SK-N-MC (cell line): ENCODE measurements around the gene DDX60.

Experiments
- EZH2 ChIP-seq: fragments of 200-600 bp; sonication (generic); IDR thresholded peaks from one replicate; pipeline ENCODE4 v1.6.1; 2017; ENCODE audit warnings: antibody characterized with exemption
- FOXP2 ChIP-seq: optimal IDR thresholded peaks from 2 replicates; pipeline ENCODE3; 2011; ENCODE audit warnings: mild to moderate bottlenecking, moderate library complexity; ENCODE audit not compliant: insufficient read depth; ENCODE audit errors: extremely low read length, control extremely low read depth
- POLR2AphosphoS5 ChIP-seq: IDR thresholded peaks from 2 replicates; pipeline ENCODE4 v1.6.1; 2012; ENCODE audit warnings: mild to moderate bottlenecking, low read depth, low read length, borderline replicate concordance

- TF ChIP-seq POLR2AphosphoS5 (no peak), EZH2 (no peak), FOXP2 (no peak)
Measured at GRCh38 chr4:168308912-168309311, 9.6 kb downstream of the DDX60 start.
